Measurements from ENCODE around the gene BBS9.

DNA sequence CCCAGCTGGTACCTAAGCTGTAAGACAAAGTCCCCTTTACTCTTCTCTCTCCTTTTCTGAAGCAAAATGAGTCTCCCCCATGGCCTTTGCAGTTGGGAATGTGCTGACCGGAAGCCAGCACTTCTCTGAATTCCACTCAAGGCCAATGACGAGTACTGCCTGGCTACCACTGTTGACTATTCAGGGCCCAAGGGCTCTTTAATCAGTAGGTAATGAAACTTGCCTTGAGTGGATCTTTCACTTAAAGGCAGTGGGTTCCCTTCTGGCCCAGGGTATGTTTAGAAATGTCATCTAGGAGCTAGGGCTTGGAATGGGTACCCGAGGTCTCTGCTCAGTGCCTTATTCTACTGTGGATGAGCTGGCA lies 197.1 kb downstream of the BBS9 start:
- TF ChIP-seq, protein P1, sequence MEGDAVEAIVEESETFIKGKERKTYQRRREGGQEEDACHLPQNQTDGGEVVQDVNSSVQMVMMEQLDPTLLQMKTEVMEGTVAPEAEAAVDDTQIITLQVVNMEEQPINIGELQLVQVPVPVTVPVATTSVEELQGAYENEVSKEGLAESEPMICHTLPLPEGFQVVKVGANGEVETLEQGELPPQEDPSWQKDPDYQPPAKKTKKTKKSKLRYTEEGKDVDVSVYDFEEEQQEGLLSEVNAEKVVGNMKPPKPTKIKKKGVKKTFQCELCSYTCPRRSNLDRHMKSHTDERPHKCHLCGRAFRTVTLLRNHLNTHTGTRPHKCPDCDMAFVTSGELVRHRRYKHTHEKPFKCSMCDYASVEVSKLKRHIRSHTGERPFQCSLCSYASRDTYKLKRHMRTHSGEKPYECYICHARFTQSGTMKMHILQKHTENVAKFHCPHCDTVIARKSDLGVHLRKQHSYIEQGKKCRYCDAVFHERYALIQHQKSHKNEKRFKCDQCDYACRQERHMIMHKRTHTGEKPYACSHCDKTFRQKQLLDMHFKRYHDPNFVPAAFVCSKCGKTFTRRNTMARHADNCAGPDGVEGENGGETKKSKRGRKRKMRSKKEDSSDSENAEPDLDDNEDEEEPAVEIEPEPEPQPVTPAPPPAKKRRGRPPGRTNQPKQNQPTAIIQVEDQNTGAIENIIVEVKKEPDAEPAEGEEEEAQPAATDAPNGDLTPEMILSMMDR (conservative IDR thresholded peaks at IDR 0.05; ENCODE audit: low read depth, low read length), result no peak
- TF ChIP-seq EZH2 (IDR thresholded peaks at IDR 0.05; ENCODE audit: low read length, unreplicated experiment) (no peak), EZH2phosphoT487 (IDR thresholded peaks at IDR 0.05; ENCODE audit: borderline replicate concordance, low read length) (no peak)
